ENCODE data around the gene AMMECR1. TPM values are rescaled to one million over a fixed set of nuclear protein-coding genes. Genes with fewer than 3 reads are reported as not detected.

The AMMECR1 gene
- total RNA-seq, 5 donors from 2014 or later (not counting 1 experiment from before 2014, with no cell fraction given): 11.7 to 17.4 (median 12.6) TPM

DNA sequence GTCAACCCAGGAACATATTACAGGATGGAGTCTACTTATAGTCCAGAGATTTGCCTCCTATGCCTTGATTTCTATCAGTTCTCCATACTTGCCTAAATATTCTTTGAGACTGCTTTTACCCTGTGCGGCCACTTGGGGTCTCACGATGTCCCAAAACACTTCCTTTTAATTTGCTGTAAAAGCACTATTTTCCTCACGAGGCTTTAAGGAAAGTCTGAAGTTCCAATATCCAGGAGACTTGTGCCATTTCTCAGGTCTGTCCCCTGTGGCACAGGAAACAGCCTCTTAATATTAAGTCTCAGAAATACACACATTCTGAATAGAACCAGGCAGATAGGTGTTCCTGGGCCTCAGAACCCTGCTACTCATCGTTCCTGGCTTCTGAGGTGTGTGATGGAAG, 172.0 kb downstream of the AMMECR1 start:
- H3K36me3 ChIP-seq (ENCODE audit: control insufficient read depth in 2 of 2, extremely low read depth in 1 of 2, insufficient read depth in 1 of 2, low read length in 1 of 2): peaks cover 0 to 2% of the 10 kb centered on the region in 2 donors
- Mint-ChIP-seq H3K27ac (no peak overlapping the region), H3K36me3 (peaks cover 19% of the 10 kb centered on the region), H3K9me3 (no peaks in the 10 kb centered on the region), H3K27me3 (peaks cover 0 to 7% of the 10 kb centered on the region in 2 donors), H3K4me1 (peaks cover 0 to 11% (median 3%) of the 10 kb centered on the region in 3 donors), H3K4me3 (no peak overlapping the region)
- peaks cover 0 to 4% of the 10 kb centered on the region in 2 experiments for H3K4me1 ChIP-seq (ENCODE audit: control insufficient read depth in 1 of 2, extremely low read depth in 1 of 2, insufficient read depth in 2 of 2, low read length in 2 of 2)
- no peaks in the 10 kb centered on the region for H3K27me3 ChIP-seq (replicated peaks in 1 of 2; ENCODE audit: control insufficient read depth in 2 of 2, extremely low read depth in 1 of 2, insufficient read depth in 2 of 2, low read length in 1 of 2)
- POLR2A ChIA-PET: interaction anchor here in 1 of 2 donors (0.6 kb wide), 1 partner anchor 618 kb away, joined by 5 read pairs; no protein-coding TSS in a partner anchor
- WGBS (ENCODE audit: insufficient coverage): no CpG with 5 or more reads among the region's 4 CpGs
- H3K4me3 ChIP-seq (ENCODE audit: control insufficient read depth in 1 of 2, extremely low read depth in 1 of 2, low read length in 1 of 2): no peak overlapping the region
- ATAC-seq (replicated peaks in 1 of 4) (peak in 2 of 4 experiments; percentile 48 to 57), DNase-seq (peak in 8 of 35 experiments; percentile 5 to 37 (median 9))
- no peaks in the 10 kb centered on the region for H3K9me3 ChIP-seq
- H3K27ac ChIP-seq (ENCODE audit: low read length): no peak overlapping the region
- CTCF ChIA-PET: interaction anchor here (0.5 to 6.0 kb wide), 29 partner anchors 8 to 953 kb away, joined by 3 to 64 read pairs (median 4); no protein-coding TSS in a partner anchor

DNA sequence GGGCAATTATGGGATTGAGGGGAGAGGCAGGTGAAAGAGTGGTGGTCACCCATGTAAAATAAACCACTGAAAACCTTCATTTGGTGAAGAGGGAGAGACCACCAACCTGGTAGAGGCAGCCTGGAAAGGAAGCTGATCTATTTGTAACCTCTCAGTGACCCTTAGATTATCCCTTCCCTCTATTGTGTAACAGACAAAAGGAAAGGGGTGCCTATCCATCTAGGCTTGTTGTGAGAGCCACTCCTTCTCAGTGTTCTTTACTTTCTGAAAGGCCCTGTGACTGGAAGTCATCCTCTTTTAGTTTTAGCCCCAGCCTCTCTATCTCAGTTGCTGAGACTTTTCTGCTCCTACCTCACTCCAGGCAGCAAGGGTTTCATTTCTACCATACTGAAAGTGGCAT, 172.6 kb downstream of the AMMECR1 start:
- Mint-ChIP-seq H3K27ac (no peak overlapping the region), H3K27me3 (peaks cover 0 to 7% of the 10 kb centered on the region in 2 donors)
- CTCF ChIA-PET: interaction anchor here (1.4 to 6.0 kb wide), 6 partner anchors 8 to 432 kb away, joined by 3 to 64 read pairs (median 16); no protein-coding TSS in a partner anchor

More for the DNA sequence above, 172.6 kb downstream of the AMMECR1 start:
- Mint-ChIP-seq H3K4me1 (peaks cover 0 to 11% (median 3%) of the 10 kb centered on the region in 3 donors), H3K36me3 (peaks cover 19% of the 10 kb centered on the region), H3K9me3 (no peaks in the 10 kb centered on the region), H3K4me3 (no peak overlapping the region)
- peaks cover 0 to 4% of the 10 kb centered on the region in 2 experiments for H3K4me1 ChIP-seq (ENCODE audit: control insufficient read depth in 1 of 2, extremely low read depth in 1 of 2, insufficient read depth in 2 of 2, low read length in 2 of 2)
- POLR2A ChIA-PET: interaction anchor here in 1 of 2 donors (0.6 kb wide), 1 partner anchor 617 kb away, joined by 5 read pairs; no protein-coding TSS in a partner anchor
- ATAC-seq (replicated peaks in 1 of 4): no peak
- H3K9me3 ChIP-seq: no peaks in the 10 kb centered on the region
- no peak overlapping the region for H3K27ac ChIP-seq (ENCODE audit: low read length)
- DNase-seq: no peak
- H3K4me3 ChIP-seq (ENCODE audit: control insufficient read depth in 1 of 2, extremely low read depth in 1 of 2, low read length in 1 of 2): no peak overlapping the region
- peaks cover 0 to 2% of the 10 kb centered on the region in 2 donors for H3K36me3 ChIP-seq (ENCODE audit: control insufficient read depth in 2 of 2, extremely low read depth in 1 of 2, insufficient read depth in 1 of 2, low read length in 1 of 2)
- no peaks in the 10 kb centered on the region for H3K27me3 ChIP-seq (replicated peaks in 1 of 2; ENCODE audit: control insufficient read depth in 2 of 2, extremely low read depth in 1 of 2, insufficient read depth in 2 of 2, low read length in 1 of 2)

Other genes with a start within 250 kb of the AMMECR1 start
- not detected for gene RTL9, start 40.8 kb upstream of the AMMECR1 start, total RNA-seq

Measured in T-cell (primary cell).